GM18907 (cell line): Measurements from ENCODE around the gene FAM168B.

Experiments
- ATAC-seq: cut with Tn5 transposase; IDR thresholded peaks from one replicate; pipeline ENCODE4 v1.9.1; 2021; ENCODE audit warnings: mild to moderate bottlenecking, moderate library complexity; ENCODE audit not compliant: unreplicated experiment

FAM168B gene

DNA sequence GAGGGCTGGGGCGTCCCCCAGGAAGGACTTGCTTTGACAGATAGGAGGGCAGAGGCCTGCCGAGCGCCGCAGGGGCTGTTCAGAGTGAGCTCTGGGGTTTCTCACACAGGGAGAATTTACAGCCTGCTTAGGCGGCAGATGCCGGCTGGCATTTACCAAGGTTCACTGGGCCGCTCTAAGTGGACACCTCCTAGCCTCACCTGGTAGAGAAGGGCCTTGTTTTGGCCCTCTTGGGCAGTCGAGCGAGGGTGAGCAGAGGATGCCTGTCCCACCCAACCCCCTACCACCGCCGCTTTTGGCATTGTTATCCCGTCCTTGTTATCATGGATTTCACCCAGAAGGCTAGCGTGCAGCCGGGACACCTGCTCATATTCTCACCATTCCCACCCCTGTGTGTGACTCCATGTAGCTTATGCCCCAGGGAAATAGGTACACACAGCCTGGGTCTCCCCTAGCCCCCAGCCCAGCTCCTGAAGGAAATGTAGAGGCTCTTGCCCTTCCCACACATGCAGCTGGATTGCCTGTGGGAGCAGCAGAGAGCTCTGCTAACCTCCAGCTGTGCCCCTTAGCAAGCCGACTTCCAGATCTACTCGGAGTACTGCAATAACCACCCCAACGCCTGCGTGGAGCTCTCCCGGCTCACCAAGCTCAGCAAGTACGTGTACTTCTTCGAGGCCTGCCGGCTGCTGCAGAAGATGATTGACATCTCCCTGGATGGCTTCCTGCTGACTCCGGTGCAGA lies 52.4 kb downstream of the FAM168B start:
- no peak for ATAC-seq

DNA sequence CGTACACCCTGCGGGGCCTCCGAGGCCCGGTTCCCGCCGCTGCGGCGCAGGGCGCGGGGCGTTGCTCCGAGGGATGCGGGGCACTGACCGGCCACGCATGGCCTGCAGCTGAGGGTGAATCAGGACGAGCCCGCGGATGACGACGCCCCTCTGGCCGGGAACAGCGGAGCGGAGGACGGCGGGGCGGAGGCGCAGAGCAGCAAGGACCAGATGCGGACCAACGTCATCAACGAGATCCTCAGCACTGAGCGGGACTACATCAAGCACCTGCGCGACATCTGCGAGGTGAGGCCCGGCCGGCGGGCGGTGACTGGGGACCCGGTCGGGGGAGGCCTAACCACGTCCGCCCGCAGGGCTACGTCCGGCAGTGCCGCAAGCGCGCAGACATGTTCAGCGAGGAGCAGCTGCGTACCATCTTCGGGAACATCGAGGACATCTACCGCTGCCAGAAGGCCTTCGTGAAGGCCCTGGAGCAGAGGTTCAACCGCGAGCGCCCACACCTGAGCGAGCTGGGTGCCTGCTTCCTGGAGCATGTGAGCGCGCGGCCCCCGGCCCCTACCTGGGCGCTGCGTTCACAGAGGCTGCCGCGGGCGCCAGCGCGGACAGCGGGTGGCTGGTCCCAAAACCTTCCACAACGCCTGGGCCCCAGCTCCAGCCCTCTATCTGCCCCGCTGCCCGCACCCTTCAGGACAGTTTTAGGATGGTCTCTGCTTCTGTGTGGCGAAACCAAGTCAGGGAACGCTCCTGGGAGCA lies 53.2 kb downstream of the FAM168B start:
- ATAC-seq: no peak

DNA sequence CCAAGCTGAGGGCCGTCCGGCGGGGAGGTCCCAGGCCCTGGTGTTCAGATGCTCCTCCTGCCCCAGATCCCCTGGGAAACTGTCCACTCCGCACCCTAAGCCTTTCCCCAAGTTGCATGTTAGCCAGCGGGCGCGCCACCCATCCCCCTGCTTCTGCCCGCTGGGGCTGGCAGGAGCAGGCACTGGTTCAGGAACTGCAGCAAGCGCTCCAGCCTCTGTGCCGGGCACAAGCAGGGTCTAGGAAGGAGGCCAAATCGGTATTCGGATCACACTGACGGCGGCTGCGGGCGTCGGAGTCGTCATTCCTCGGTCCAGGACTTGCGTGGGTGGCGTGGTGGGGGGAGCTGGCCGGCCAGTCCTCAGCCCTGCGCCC lies 53.7 kb downstream of the FAM168B start:
- ATAC-seq: no peak

DNA sequence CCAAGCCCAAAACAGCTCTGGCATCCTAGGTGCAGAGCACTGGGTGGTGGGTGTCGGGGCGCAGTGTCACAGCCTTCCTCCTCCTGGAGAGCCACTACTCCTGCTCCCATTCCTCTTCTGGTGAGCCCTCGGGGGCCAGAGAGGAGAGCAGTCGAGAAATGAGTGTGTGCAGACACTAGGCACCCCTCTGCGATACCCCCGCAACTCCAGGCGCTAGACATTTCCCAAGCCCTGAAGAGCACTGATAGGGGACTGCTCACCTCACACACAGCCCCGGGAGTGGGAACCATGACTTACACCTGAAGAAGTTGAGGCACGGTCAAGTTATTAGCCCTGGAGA lies 54.2 kb downstream of the FAM168B start:
- ATAC-seq: no peak

DNA sequence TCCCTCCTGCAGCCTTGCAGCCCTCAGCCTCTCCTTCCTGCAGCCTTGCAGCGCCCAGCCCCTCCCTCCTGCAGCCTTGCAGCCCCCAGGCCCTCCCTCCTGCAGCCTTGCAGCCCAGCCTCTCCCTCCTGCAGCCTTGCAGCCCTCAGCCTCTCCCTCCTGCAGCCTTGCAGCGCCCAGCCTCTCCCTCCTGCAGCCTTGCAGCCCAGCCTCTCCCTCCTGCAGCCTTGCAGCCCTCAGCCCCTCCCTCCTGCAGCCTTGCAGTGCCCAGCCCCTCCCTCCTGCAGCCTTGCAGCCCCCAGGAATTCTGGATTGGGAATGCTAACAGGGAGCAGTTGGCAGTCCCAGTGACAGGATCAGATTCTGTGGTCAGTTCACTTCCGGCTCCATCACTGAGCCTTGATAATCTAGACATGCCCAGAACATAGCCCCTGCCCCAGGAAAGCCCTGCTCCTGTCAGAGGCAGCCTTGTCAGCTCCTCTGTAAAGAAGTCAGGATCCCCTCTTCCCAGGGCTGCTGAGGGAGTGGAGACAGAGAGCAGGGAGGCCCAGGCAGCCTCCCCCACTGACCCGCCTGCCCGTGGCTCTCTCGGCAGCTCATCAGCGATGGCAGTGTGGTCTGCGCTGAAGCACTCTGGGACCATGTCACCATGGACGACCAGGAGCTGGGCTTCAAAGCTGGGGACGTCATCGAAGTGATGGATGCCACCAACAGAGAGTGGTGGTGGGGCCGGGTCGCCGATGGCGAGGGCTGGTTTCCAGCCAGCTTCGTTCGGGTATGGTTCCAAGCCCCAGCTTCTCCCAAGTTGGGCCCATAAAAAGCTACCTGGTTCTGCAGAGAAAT lies 54.8 kb downstream of the FAM168B start:
- no peak for ATAC-seq

DNA sequence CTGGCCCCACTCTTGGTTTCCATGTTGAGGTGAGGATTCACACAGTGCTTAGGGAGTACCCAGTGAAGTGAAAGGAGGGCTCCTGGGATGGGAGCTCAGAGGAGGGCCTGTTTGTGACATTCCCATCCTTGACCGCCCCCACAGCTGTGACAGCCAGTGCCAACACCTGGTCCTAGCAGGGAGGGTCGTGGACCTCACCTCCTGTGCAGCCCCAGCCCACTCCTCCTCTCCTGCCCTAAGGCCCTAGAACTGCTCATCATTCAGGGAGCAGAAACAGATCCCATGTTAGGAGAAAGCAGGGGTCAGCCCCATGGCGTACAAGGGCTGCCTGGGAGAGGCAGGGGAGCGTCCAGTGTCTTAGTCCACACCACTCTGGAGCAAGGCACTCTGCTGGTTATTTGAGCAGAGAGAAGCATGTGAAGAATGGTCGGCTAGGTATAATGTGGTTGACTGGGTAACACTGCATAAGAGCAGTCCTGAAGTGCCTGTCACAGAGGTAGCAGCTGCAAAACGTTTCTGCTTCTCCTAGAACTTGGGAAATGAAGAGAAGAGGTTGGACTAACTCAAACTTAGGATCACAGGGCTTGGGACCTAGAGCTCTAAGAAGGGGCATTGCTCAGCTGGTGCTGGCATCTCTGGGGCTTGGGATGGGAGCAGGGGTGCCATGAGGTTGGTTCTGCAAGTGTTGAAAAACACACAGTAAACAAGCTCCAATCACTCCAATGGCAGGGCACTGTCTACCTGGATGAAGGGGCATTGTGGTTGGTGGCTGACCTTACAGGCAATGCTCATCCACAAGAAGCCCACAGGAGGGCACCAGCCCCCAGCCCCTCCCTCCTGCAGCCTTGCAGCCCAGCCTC lies 55.6 kb downstream of the FAM168B start:
- no peak for ATAC-seq

DNA sequence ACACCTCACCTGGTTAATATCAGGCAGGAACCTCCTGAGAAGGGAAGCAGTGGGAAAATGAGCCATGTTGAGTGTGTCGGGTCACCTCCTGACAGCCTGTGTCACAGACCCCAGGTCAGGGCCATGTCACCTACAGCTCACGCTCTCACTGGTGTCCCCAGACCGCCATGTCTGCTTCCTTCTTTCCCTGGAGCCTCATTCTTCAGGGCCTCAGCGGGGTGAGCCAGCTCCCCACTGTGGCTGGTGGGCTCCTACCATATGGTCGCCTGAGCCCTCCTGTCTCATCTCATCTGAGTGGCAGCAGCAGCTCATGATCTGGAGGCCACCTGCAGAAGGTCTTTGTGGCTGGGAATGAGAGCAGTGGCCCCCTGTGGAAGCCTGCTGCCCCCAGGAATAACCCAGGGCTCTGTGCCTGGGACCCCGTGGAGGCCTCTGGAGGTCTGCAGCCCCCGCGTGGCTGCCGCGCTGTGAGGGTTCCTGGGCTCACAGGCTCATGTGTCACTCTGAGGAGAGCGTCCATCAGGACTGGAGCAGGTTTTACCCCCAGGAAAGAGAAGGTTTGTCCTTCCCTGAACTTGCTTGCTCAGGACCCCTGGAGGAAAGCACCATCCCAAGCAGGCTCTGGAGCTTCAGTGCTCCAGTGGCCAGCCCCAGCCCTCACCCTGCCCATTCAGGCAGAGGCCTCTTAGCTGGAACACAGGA lies 56.4 kb downstream of the FAM168B start:
- no peak for ATAC-seq

DNA sequence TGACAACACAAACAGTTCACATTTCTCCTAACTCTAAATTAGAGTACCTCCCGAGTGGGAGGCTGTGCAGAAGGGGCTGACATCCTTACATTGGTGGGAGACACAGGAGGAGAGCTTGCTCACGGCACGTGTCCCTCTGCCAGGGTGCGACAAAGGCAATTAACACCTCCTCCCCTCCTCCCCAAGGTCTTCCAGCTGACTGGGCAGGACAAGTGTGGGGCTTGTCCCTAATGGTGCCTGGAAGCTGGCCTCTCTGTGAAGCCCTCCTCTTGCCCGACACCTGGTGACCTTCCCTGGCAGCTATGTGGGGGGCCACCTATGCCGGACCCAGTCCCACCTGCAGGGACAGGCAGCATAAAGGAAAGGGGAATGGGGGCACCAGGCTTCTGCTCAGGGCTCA lies 57.0 kb downstream of the FAM168B start:
- ATAC-seq: no peak

DNA sequence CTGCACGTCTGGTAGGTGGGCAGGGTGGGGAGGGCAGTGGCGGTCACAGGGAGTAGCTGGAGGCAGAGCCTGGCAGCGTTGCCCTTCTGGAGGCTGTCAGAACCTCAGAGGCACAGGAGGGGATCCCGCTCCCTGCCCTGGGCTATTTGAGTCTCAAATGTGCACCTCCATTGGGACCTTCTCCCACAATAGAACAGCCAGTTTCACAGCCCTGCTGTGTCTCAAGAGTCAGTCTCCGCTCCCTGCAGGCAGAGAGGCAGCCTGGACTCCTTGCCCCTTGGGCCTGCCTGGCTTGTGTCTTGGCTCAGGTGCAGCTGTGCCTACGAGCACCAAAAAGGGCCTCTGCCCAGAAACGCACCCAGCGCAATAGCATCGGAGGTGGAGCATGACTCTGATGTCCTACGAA lies 57.4 kb downstream of the FAM168B start:
- no peak for ATAC-seq

DNA sequence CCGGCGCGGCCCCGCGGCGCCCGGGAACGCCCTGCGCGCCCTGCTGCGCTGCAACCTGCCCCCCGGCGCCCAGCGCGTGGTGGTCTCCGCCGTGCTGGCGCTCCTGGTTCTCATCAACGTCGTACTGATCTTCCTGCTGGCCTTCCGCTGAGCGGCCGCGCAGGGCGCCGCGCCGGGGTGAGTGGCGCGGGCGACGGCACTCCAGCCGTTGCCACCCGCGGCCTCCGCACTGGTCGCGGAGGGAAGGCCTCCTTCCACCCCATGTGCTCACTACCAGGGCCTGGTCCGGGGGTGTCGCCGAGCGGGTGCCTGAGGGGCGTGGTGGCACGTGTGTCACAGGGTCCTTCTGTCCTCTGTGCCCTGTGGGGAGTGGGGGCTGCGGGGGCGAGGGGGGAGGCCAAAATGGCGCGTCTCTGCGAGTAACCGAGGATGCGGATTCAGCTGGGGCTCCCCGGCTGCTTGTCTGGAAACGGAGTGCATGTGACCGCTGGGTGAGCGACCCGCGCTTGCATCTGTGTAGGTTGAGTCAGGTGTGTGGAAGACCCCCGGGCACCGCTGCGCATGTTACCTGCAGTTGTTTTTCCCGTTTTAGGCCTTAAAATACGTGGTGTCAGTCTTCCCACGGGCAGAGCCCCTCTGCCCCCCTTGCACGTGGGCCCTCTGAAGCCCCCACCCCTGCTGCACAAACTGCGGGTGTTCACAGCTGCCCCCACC lies 58.0 kb downstream of the FAM168B start:
- no peak for ATAC-seq

DNA sequence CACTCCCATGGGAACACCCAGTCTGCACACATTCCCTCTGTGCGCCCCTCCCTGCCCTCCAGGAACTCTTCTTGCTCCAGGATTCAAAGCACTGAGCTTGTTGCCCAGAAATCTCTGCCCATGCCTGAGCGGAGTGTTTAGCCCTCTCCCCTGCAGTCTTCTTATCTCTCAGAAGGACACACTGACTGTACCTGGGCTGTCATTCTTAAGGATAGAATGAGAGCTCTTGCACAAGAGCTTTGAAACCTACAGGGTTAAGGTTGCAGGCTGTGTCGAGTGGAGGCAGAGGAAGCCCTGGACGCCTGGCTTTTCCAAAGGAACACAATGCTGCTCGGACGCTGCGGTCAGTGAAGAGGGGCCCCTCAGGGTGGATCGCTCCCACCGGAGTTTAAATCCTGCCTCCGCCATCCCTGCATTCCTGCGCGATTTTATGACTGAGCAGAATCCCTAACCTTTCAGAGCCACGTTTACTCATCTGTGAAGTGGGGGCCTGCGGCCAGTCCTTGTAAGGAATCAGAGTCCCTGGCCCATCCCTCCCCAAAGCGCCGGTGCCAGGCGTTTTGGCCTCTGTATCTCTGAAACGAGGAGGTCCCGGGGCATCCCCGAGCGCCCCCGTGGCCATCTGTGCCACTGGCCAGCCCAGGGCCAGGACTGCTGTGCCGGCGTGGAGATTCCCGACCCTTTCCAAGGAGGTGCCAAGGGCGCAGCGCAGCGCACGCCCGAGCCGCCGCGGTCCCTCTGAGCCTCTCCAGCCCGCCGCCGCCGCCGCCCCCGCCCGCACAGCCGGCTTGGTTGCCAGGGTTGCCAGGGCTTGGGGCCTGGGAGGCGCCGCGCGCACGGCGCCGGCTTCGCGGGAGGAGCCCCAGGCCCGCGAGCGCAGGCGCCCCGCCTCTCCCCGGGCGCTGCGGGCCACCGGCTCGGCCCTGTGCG lies 58.9 kb downstream of the FAM168B start:
- ATAC-seq: no peak

DNA sequence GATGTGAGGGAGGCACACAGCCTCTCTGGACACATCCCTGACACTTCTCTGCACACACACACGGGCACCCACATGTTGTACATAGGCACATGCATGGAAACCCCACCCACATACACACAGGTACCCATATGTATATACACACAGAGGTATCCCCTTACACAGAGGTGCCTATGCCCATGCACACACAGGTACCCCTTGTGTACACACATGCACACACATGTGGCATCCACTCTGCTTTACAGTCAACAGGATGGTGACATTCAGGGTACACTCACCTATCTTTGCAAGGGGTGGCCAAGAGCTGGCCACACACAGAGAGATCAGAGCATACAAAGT lies 59.5 kb downstream of the FAM168B start:
- ATAC-seq: no peak

DNA sequence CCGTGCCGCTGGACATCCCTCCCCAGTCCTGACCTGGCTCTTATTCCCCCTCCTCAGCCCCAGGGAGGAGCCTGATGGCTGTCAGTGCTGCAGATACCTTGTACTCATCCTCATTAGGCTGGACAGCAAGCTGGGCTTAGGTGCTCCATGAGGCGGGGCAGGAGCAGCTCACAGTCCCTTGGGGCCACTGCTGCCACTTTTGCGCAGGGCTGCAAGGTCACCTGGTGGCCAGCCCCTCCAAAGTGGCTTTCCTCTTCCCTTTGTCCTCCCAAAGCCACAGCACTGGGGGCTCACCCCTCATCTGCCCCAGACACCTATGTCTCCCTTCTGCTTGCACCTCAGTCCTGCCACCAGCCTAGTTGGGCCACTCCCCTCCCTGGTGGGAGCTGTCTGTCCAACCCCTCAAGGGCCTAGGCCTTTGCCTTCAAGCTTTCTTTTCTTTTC lies 60.8 kb downstream of the FAM168B start:
- no peak for ATAC-seq

DNA sequence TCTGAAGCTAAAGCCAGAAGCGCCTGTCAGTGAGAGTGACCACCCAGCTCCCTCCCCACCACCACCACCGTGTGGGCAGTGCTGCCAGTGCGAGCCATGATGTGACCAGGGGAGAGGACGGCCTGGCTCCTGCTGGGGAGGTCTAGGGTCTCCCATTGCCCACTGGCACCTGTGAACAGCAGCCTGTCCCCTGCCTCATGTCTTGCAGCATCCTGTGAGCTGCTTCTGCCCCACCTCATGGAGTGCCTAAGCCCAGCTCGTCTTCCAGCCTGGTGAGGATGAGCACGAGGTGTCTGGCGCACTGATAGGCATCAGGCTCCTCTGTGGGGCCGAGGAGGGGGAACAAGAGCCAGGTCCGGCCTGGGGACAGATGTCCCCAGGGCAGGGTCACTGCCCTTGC lies 61.4 kb downstream of the FAM168B start:
- no peak for ATAC-seq

DNA sequence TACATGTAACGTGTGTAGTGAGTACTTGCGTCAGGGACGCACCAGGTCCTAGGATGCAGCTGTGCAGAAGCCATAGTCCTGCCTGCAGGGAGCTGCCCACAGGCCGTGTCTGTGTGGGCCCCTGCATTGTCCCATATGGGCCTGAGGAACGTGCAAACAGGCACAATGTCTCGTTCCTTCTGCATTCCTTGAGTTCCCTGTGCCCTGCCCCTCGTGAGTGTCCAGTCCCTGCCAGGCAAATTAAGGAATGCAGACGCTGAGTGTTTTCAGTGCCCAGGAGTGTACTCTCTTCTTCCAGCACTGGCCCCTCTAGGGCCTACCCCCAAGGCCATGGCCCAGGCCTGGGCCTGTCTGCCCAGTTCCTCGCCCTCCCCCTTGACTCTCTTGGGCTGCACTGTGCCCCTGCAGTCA lies 61.8 kb downstream of the FAM168B start:
- no peak for ATAC-seq

DNA sequence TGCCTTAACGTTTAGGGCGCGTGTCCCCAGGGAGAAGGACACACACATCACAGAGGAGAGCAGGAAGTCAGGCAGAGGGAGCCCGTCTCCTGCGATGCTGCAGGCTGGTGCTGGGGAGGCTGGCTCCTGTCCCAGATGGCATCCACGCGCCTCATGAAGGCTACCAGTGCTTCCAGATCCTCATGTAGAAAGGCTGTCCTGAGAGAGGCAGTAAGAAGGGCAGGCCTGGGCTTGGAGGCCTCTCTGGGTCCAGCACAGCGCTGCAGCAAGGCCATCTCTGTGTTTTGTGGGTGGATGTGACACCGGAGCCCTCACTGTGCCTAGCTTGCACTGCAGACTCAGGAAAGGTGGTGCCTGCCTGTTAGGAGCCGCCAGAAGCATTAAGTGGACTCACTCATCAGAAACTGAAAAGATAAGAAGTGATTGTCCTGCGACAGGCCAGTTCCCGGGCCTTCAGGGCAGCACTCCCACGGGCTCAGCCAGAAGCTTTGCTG lies 62.7 kb downstream of the FAM168B start:
- no peak for ATAC-seq

DNA sequence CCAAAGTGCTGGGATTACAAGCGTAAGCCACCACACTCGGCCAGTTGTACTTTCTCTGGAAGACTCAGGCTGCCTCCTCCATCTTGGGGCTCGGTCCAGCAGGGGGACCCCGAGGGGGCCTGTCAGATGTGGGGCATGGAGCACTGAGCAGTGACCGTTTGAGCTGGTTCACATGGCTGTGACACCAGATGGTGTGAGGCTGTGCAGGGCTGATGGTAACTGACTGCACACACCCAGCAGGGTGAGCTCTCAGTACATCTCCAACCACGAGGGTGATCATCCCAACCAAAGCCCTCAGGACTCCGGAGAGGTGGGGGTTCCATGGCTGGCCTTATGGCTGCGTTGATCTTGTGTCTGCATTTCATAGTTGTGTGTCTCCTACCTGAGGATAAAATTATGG lies 63.4 kb downstream of the FAM168B start:
- no peak for ATAC-seq
